ENCODE measurements around the gene FNDC3B.

DNA sequence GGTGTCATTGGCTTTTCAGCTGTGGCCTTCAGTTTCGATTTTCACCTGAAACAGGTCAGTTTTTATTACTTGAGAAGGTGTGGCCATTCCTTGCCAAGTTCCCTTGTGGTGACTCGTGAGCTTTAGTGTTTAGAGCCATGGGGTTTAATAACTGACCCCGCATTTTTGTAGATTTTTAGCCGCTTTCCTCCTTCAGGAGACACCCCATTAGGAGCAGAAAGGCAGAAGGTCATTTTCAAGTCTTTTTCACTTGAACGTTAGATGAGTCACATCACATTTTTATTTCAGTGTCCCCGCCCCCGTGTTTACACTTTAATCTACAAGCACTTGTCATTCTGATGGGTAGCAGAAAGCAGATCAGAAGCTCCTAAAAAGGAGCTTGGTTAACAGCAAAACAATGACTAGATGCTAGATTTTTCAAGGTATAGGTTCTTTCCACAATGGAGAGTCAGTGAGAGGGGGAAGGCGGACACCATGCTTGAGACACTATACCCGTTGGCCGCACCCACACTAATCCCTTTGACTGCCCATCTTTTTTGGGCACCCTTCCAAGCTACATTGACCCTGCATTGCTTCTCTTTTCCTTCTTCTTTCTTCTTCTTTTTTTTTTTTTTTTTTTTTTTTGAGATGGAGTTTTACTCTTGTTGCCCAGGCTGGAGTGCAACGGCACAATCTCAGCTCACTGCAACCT is 276.2 kb downstream of the FNDC3B start:
- TF ChIP-seq EZH2phosphoT487 (IDR thresholded peaks at IDR 0.05; ENCODE audit: low read length) (no peak), EZH2 (optimal IDR thresholded peaks at IDR 0.05; ENCODE audit: low read depth, low read length) (no peak)
- TF ChIP-seq, protein P1, sequence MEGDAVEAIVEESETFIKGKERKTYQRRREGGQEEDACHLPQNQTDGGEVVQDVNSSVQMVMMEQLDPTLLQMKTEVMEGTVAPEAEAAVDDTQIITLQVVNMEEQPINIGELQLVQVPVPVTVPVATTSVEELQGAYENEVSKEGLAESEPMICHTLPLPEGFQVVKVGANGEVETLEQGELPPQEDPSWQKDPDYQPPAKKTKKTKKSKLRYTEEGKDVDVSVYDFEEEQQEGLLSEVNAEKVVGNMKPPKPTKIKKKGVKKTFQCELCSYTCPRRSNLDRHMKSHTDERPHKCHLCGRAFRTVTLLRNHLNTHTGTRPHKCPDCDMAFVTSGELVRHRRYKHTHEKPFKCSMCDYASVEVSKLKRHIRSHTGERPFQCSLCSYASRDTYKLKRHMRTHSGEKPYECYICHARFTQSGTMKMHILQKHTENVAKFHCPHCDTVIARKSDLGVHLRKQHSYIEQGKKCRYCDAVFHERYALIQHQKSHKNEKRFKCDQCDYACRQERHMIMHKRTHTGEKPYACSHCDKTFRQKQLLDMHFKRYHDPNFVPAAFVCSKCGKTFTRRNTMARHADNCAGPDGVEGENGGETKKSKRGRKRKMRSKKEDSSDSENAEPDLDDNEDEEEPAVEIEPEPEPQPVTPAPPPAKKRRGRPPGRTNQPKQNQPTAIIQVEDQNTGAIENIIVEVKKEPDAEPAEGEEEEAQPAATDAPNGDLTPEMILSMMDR (IDR thresholded peaks at IDR 0.05; ENCODE audit: low read length) = no peak
